GM18526 (cell line): ENCODE results near the gene SYNE1.

Experiments
- POLR2A ChIP-seq: IDR thresholded peaks from 3 replicates; pipeline ENCODE4 v1.6.1; 2011; ENCODE audit not compliant: insufficient read length; ENCODE audit errors: extremely low read depth

SYNE1 gene

GRCh38 chr6:152637296-152638047 lies at the start of gene SYNE1:
SYNE1 (minus strand) TSS chr6:152637362; CDS start chr6:152628331, 9,031 bp downstream.
- TF ChIP-seq POLR2A: no peak

GRCh38 chr6:152685819-152686218 lies 48.7 kb upstream of the SYNE1 start:
- TF ChIP-seq POLR2A: no peak

GRCh38 chr6:152682141-152682540 lies 45.0 kb upstream of the SYNE1 start:
- TF ChIP-seq POLR2A: no peak

GRCh38 chr6:152680879-152681517 lies 43.8 kb upstream of the SYNE1 start:
- TF ChIP-seq POLR2A: no peak

- no peak for TF ChIP-seq POLR2A
These were observed 43.0 kb upstream of the SYNE1 start for GRCh38 chr6:152680151-152680550.

GRCh38 chr6:152673236-152673635 lies 36.1 kb upstream of the SYNE1 start:
- no peak for TF ChIP-seq POLR2A

GRCh38 chr6:152671171-152671570 lies 34.0 kb upstream of the SYNE1 start:
- TF ChIP-seq POLR2A: no peak

- TF ChIP-seq POLR2A: no peak
These were observed 32.7 kb upstream of the SYNE1 start for GRCh38 chr6:152669895-152670294.

- TF ChIP-seq POLR2A: no peak
These were observed 24.6 kb upstream of the SYNE1 start for GRCh38 chr6:152661776-152662175.

- TF ChIP-seq POLR2A: no peak
These were observed 14.8 kb upstream of the SYNE1 start for GRCh38 chr6:152651986-152652385.

GRCh38 chr6:152648105-152648504 lies 10.9 kb upstream of the SYNE1 start:
- TF ChIP-seq POLR2A: no peak

GRCh38 chr6:152642578-152643375 lies 5.6 kb upstream of the SYNE1 start:
- no peak for TF ChIP-seq POLR2A

- no peak for TF ChIP-seq POLR2A
These were observed 410 bp downstream of the SYNE1 start for GRCh38 chr6:152636609-152637295.

- TF ChIP-seq POLR2A: no peak
These were observed 1.0 kb downstream of the SYNE1 start for GRCh38 chr6:152636021-152636608.

GRCh38 chr6:152634773-152635172 lies 2.4 kb downstream of the SYNE1 start:
- no peak for TF ChIP-seq POLR2A
